ENCODE measurements around the gene ARIH2.
"Not testable (repeated sequence)": the region's sequence is repeated elsewhere in the genome, so short reads cannot be mapped to it uniquely, and the experiment has no call there.

ARIH2 gene

DNA sequence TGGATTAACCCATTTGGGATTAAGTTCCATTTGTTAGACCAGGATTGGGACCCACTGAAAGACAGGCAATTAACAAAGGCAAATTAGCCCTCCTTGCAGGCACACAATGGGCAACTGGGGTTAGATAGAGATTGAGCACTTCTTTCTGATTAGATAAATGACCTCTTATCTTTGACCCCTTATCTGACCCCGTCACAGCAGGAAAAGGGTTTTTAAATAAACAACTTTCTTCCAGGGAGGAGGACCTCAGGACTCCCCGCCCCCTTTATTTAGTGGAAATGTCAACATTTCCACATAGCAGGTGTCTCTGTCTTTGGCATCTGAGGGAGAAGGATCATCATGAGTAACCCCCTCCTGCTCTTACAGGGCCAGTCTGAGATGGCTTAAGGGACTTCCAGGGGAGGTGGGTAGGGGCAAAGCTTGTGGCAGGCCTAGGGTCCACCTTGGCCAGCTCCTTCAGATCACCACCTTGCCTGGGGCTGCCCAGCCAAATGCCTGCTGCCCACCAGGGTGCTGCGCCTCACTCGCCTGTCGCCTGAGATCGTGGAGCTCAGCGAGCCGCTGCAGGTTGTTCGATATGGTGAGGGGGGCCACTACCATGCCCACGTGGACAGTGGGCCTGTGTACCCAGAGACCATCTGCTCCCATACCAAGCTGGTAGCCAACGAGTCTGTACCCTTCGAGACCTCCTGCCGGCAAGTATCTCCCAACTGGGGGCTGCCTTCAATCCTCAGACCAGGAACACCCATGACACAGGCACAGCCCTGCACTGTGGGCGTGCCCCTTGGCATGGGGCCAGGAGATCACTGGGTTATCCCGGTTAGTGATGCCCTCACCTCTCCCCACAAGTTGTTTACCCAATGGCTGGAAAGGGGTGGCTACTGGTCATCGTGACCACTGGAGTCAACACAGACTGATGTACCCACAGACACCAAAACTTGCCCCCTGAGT is 86.0 kb downstream of the ARIH2 start:
- no peak for DNase-seq

DNA sequence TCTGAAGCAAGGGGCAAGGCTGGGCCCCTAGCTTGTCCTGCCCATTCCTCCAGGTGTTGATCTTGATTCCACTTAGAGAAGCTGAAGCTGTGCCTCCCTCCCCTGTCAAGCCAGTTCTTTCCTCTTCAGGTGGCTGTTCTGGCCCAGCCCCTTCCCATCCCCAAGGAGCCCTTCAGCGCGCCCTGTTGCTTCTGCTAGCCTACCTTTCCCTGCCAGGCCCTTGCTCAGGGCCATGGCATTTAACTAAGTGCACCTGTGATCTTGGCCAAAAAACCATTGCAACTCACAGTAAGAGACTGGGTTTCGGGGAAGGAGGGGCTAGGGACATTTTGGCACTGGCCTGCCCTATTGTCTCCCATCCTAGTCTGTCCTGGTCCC is 86.7 kb downstream of the ARIH2 start:
- DNase-seq, result no peak

DNA sequence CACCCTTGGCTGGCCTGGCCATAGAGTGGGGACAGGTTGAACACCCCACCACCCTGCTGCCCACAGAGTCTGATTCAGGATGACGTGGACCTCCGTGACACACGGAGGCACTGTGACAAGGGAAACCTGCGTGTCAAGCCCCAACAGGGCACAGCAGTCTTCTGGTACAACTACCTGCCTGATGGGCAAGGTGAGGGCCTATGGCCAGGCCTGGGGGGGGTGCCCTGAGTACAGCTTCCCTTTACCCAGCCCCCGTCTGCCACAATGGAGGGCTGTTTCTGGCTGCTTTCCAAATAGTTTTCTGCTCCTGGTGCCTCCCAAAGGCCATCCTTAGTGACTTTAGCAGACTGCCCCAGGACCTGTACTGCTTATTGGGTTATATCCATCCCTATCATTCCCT is 87.4 kb downstream of the ARIH2 start:
- no peak for DNase-seq

DNA sequence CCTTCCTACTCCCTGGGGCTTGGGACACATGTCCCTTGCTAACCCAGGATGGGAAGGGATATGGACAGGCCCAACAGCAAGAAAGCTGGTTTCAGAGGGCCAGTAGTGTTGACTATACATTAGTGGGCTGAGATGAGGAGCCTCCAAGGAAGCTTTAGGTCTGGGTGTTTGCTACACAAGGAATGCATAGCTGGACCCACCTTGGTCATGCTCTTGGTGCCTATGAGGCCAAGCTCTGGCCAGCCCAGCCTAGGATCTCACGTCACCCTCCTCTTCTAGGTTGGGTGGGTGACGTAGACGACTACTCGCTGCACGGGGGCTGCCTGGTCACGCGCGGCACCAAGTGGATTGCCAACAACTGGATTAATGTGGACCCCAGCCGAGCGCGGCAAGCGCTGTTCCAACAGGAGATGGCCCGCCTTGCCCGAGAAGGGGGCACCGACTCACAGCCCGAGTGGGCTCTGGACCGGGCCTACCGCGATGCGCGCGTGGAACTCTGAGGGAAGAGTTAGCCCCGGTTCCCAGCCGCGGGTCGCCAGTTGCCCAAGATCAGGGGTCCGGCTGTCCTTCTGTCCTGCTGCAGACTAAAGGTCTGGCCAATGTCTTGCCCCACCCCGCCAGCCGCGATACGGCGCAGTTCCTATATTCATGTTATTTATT is 87.9 kb downstream of the ARIH2 start:
- DNase-seq, result no peak

DNA sequence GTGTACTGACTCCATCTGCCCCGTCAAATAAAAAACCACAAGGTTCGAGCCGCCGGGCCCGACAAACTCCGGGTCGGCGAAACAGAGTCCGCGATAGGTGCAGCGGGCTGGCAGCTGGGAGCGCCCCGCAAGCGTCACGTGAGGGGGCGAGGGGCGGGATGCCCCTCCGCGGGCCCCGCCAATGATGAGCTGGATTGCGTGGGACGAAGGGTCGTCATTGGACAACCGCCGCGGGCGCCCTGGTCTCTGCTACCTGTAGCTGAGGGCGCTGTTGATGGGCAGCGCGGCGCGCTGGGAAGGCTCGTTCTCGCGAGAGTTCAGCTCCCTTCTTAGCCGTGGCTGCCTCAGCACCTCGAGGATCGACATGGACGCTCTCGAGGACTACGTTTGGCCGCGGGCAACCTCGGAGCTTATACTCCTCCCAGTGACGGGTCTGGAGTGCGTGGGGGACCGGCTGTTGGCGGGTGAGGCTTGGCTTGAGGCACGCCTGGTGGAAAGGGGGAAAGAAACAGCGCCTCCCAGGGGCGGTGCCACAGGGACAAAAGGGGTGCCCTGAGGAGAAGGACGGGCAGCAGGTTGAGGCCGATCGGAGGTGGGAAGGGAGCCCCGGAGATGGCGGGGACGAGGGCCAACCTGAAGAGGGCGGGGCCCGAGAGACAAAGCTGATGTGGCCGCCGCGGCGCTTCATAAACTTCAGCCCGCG is 88.6 kb downstream of the ARIH2 start, which contains the start of gene WDR6:
WDR6 (plus strand) TSS at position 324 of the 703 bp plus-strand sequence; CDS start at position 365, 41 bp downstream.
- peak; percentile 94 to 96 for DNase-seq

DNA sequence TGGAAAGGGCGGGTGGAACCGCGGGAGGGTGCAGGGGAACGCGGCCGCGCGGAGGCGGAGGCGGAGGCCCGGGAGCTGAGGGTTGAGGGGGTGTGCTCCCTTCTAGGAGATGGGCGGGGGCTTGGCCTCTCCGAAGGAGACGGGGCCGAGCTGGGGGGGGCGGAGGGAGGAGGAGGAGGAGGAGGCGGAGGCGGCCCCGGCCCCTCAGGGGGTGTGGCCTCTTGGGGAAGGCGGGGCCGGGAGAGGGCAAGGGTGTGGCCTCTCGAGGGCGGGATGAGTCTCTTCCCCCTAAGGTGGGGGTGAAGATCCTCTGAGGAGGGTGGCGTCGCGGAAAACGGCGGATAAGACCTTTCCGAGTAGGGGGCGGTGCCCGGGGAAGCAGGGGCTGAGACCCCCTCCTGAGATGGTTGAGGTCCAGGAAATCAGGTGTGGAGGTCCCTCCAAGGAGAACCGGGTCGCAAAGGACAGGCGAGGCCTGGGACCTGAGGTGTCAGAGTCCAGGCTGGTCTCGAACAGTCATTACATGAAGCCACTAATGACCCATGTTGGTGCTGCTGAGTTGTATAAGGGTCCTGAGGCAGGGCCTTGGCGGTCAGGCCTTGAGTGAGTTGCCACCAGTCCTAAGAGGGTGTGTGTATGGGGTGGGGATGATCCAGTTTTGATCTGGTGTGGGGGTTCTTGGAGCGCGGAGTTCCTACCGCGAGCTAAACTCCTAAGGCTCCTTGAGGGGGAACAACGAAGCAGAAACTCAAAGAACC is 89.3 kb downstream of the ARIH2 start:
- peak; percentile 87 to 91 for DNase-seq

DNA sequence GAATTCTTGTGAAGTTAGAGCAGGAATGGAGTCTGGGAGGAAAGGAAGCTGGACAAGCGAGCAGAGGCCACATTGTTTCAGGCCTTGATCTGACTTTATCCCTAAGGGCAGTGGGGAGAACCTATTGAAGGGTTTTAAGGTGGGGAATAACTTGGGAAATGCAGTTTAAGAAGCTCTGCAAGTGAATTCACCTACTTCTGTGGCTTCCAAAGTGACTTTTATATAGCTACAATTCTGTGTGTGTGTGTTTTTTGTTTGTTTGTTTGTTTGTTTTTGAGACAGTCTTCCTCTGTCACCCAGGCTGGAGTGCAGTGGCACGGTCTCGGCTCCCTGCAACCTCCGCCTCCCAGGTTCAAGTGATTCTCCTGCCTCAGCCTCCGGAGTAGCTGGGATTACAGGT is 90.0 kb downstream of the ARIH2 start:
- DNase-seq, result not testable (repeated sequence)

DNA sequence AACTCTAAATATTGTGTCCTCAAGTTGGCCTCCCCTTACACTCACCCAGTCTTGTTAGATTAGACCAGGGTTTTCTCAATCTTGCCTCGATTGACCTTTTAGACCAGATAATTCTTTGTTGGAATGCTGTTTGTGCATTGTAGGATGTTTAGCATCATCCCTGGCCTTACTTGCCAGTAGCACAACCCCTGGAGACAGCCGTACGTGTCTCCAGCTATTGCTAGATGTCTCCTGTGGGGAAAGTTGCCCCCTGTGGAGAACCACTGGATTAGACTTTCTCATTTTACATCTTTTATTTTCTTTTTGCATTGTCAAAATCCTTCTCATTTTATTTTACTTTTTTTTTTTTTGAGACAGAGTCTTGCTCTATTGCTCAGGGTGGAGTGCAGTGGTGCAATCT is 90.8 kb downstream of the ARIH2 start:
- no peak for DNase-seq

DNA sequence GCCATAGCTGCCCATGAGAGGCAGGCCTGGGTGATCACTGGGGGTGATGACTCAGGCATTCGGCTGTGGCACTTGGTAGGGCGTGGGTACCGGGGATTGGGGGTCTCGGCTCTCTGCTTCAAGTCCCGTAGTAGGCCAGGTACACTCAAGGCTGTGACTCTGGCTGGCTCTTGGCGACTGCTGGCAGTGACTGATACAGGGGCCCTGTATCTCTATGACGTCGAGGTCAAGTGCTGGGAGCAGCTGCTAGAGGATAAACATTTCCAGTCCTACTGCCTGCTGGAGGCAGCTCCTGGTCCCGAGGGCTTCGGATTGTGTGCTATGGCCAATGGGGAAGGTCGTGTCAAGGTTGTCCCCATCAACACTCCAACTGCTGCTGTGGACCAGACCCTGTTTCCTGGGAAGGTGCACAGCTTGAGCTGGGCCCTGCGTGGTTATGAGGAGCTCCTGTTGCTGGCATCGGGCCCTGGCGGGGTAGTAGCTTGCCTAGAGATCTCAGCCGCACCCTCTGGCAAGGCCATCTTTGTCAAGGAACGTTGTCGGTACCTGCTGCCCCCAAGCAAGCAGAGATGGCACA is 93.9 kb downstream of the ARIH2 start:
- no peak for DNase-seq

DNA sequence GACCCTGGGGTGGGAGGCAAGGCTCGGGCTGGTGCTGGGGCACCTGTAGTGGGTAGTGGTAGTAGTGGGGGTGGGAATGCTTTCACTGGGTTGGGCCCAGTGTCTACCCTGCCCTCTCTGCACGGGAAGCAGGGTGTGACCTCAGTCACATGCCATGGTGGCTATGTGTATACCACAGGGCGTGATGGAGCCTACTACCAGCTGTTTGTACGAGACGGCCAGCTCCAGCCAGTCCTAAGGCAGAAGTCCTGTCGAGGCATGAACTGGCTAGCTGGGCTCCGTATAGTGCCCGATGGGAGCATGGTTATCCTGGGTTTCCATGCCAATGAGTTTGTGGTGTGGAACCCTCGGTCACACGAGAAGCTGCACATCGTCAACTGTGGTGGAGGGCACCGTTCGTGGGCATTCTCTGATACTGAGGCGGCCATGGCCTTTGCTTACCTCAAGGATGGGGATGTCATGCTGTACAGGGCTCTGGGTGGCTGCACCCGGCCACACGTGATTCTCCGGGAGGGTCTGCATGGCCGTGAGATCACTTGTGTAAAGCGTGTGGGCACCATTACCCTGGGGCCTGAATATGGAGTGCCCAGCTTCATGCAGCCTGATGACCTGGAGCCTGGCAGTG is 94.6 kb downstream of the ARIH2 start:
- no peak for DNase-seq

DNA sequence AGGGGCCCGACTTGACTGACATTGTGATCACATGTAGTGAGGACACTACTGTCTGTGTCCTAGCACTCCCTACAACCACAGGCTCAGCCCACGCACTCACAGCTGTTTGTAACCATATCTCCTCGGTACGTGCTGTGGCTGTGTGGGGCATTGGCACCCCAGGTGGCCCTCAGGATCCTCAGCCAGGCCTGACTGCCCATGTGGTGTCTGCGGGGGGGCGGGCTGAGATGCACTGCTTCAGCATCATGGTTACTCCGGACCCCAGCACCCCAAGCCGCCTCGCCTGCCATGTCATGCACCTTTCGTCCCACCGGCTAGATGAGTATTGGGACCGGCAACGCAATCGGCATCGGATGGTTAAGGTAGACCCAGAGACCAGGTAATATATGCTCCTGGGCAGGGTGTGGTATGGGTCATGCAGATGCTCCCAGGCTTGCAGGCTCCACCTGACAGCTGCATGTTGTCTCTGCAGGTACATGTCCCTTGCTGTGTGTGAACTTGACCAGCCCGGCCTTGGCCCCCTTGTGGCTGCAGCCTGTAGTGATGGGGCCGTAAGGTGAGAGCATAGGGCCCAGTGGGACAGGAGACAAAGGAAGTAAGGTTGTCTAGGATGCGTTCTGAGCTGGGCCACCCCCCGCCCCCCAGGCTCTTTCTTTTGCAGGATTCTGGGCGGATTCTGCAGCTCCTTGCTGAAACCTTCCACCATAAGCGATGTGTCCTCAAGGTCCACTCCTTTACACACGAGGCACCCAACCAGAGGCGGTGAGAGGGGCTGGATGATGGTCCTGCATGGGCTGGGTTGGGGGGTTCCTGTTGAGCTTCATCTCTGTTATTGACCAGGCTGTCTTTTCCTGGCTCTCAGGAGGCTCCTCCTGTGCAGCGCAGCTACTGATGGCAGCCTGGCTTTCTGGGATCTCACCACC is 95.4 kb downstream of the ARIH2 start:
- peak; percentile 42 to 50 for DNase-seq

DNA sequence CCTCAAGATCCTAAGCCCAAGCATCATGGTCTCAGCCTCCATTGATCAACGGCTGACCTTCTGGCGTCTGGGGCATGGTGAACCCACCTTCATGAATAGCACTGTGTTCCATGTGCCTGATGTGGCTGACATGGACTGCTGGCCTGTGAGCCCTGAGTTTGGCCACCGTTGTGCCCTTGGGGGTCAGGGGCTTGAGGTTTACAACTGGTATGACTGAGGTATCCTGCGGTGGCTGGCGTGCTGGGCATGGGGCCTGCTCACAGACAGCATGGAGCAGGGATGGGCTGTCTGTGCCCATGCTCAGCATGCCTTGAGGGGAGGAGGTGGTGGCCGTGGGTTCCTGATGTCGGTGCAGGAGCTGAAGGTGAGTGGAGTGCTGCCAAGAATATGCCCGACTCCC is 96.4 kb downstream of the ARIH2 start:
- no peak for DNase-seq

DNA sequence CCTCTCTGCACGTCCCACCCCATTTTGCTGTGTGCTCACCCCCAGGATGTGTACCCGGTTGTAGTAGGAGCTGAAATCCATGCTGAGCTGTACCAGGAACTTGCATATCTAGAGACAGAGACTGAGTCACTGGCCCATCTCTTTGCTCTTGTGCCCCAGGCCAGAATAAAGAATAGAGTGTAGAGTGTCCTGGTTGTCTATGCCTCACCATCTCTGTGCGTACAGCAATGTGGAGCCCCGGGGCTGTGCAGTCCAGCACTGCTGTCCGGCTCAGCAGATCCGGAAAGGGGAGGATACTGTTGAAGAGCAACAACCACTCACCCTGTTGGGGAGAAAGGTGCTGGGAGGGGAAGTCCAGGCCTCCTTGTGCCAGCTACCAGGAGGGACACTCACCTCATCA is 97.1 kb downstream of the ARIH2 start:
- no peak for DNase-seq

DNA sequence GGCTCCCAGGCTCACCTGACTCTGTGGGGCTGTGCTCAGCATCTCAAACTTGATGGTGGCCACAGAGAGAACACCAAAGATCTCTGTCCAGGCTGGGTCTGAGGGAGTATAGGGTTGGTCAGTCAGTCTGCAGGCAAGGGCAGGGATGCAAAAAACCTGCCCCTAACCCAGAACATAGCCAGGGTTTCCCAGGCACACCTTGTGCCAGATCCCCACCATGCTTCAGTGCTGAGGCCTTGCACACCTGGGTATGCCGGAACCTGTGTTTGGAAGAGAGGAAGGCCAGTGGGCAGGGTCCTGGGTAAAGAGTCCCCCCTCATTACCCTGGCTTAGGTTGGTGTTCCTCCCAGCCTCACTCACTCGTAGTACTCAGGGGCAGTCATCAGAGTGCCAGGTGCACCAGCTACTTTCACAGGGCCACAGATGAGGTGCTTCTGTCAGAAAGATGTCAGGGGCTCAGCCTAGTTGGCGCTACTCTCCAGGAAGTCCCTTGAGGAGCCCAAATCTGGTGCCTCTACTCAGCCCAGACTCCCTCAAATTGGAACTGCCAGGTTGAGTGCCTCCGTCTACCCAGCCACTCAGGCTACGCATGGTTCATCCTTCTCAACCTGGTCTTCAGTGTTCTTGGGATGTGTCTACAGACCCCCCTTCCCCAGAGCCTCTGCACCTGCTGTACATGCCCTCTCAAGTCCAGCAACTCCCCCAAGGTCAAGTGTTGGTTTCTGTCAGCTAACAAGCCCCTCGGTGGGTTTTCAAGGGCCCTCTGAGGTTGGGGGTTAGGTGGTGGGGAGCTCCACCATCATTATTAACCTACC is 98.0 kb downstream of the ARIH2 start:
- DNase-seq, result no peak

DNA sequence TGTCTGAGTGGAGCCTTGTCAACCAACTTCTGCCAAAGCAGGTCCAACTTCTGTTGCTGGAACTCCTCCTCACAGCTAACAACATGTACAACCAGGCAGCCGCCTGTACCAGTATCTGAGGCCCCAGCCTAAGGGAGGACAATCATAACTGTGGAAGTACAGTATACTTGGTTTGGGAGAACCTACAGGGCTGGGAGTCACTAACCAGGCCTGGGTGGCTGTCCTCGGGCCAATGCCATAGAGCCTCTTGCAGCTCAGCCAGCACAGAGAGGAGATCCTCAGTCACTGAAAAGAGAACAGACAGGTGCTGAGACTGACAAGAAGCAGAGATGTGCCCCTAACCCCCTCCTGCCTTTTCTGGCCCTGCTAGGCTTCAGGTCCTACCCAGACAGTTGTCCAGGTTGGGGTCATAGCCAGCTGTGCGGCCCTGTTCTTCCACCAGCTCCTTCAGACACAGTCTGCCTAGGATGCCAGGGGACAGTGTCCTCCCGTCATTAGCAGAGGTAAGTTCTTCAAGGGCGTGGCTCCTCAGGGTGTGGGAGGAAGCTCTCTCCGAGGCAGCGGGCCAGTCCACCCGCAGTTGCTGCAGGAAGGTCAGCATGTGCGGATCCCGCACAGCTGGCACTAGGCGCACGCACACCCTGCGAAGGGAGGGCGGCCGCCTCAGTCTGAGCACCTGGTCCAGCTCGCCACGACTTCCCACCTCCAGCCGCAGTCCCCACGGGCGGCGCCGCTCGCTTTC is 98.8 kb downstream of the ARIH2 start:
- DNase-seq, result no peak

DNA sequence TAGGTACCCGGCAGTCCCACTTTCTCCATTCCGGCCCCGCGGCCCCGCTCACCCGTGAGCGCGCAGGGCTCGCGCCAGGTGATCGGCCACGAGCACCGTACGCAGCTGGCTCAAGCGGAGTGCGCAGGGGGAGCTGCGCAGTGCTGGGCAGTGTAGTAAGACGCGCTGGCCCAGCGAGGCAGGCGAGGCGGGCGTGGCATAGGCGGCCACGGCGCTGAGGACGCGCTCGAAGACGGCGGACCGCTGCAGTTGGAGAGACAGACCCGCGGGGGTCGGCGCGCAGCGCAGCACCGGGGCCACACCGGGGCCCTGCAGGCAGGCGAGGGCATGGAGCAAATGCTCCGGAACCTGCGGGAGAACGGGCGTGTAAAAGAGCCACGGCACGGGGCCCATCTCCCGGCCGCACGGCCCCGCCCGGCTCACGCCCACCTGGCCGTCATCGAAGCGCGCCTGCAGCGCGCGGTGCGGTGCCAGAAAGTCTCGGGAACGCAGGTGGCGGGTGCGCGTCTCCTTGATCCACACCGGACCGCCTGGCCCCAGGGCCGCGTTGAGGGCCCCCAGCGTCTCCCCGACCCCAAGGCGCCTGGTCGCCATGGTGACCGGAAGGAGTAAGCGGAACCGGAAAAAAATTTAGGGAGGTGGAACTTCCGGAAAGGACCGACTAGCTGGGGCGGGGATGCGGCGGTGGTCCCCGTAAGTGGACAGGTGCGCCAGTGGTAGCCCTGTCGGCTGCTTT is 99.5 kb downstream of the ARIH2 start, which contains the start of gene DALRD3:
DALRD3 (minus strand) TSS at position 610 of the 736 bp plus-strand sequence; CDS start at position 594, 16 bp downstream.
- peak; percentile 34 to 40 for DNase-seq

DNA sequence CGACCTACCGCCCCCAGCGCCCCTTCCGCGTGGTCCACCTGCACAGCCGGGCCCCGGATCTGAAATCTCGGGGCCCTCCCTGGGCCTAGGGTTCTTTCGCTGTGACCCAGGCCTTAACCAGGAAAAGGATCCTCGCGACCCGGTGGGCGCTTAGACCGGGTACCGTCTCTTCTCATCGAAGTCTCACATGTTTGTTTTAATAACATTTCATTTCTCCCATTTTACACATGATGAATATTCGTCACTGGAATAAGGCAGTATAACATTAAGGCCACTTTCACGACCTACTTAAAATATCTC is 100.0 kb downstream of the ARIH2 start:
- DNase-seq, result no peak

DNA sequence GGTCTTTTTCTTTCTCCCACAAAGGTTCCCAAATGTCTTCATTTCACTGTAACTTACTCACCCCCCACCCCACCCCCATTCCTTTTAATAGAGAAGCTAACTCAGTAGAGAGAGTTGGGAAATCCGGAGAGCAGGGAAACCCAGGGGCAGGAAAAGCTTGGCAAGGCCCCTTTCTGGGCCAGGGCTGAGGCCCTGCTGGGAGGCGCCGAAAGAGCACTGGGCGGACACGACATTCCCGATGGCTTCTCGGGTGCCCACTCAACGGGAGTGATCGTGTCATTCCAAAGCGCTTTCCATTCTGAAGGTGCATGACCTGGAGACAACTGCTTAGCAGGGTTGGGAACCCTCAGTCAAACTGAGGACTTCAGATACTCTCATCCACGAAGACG is 101.3 kb downstream of the ARIH2 start:
- DNase-seq, result no peak
